Measurements from ENCODE around the gene MYO9A.

GRCh38 chr15:72155635-72156616 lies 38.0 kb upstream of the MYO9A start:
- TF ChIP-seq POLR2A (IDR thresholded peaks at IDR 0.05; ENCODE audit: low read length) (no peak), GATA1 (IDR thresholded peaks at IDR 0.05; ENCODE audit: low read depth, low read length) (no peak)
